K562 (cell line): Measurements from ENCODE around the gene SH3TC2. TPM values are rescaled to one million over a fixed set of nuclear protein-coding genes. Genes with fewer than 3 reads are reported as not detected.

Source experiments
- ATAC-seq: fragments of 200-7000 bp; cut with Tn5 transposase; 3 replicates; pipeline ENCODE4 v1.9.1; 2020; ENCODE audit warnings: moderate library complexity
- BruUV-seq: library from RNA; stranded (reverse); fragments of 400-500 nt; replicated peaks from 2 replicates; lab custom pipeline; 2021; lab: Mats Ljungman, UMichigan
- CTCF ChIA-PET: fragments of 300-600 bp; formaldehyde crosslinking; extraction: SDS; loops from one replicate; lab custom pipeline; 2021; ENCODE audit warnings: low intra/inter-chr PET ratio; lab: Yijun Ruan, JAX
- POLR2A ChIA-PET: fragments of 300-600, 350-650 bp; sonication (Branson Sonifier 250); formaldehyde crosslinking; extraction: SDS; loops from one replicate; lab custom pipeline; 2021; ENCODE audit warnings: antibody characterized with exemption, inconsistent platforms; lab: Yijun Ruan, JAX
- DNase-seq, 4 experiments: peaks; one replicate each; pipeline versions ENCODE4 v3.0.0 to v3.0.0-alpha.2; 2011 to 2018; ENCODE audit warnings: low spot score in 3 of 4, mixed read lengths in 3 of 4; ENCODE audit errors: extremely low read depth in 1 of 4
- FAIRE-seq: peaks from 2 replicates; lab custom pipeline; 2011; peaks lifted over from hg19 to GRCh38; lab: Jason Lieb, UNC
- H2AFZ ChIP-seq: 2 replicates; pipeline ENCODE4 v1.6.0; 2011; ENCODE audit warnings: low read depth, low read length, control low read depth, inconsistent platforms
- H3K27ac ChIP-seq: fragments of 200-600 bp; 3 replicates; pipeline ENCODE4 v1.8.0; 2011; ENCODE audit warnings: low read depth, mild to moderate bottlenecking, control low read depth, inconsistent platforms, low read length, moderate library complexity, mixed read lengths; ENCODE audit errors: extremely low read depth
- H3K27me3 ChIP-seq, 2 experiments: fragments of 300-600 bp in 1 of 2; 2 replicates in 1 of 2; 3 replicates in 1 of 2; pipeline versions ENCODE4 v1.6.0 to v1.8.0; 2011; ENCODE audit warnings: inconsistent platforms in 2 of 2, low read length in 2 of 2, mild to moderate bottlenecking in 1 of 2, mixed read lengths in 1 of 2, moderate library complexity in 1 of 2; ENCODE audit not compliant: control insufficient read depth in 2 of 2, insufficient read depth in 2 of 2
- H3K36me3 ChIP-seq: fragments of 300-600 bp; 3 replicates; pipeline ENCODE4 v1.8.0; 2011; ENCODE audit warnings: mild to moderate bottlenecking, low read length, inconsistent platforms; ENCODE audit not compliant: control insufficient read depth, insufficient read depth
- H3K4me1 ChIP-seq, 2 experiments: fragments of 200-600 bp in 1 of 2; replicated peaks in 1 of 2; 2 replicates in 1 of 2; 3 replicates in 1 of 2; pipeline versions ENCODE4 v1.5.1 to v1.8.0; 2011; ENCODE audit warnings: inconsistent platforms in 2 of 2, low read length in 2 of 2, mild to moderate bottlenecking in 1 of 2, mixed read lengths in 1 of 2, moderate library complexity in 1 of 2; ENCODE audit not compliant: control insufficient read depth in 2 of 2, insufficient read depth in 2 of 2
- H3K4me2 ChIP-seq: 2 replicates; pipeline ENCODE4 v1.6.1; 2011; ENCODE audit warnings: low read length, control low read depth, inconsistent platforms, mixed read lengths; ENCODE audit not compliant: insufficient read depth
- H3K4me3 ChIP-seq: fragments of 200-600 bp; sonication (generic), shearing (Covaris generic); 2 replicates; pipeline ENCODE4 v1.5.1; 2016; ENCODE audit warnings: control low read depth, inconsistent platforms
- H3K79me2 ChIP-seq: fragments of 200-600 bp; 3 replicates; pipeline ENCODE4 v1.8.0; 2011; ENCODE audit warnings: low read length, inconsistent platforms; ENCODE audit not compliant: control insufficient read depth, insufficient read depth
- H3K9ac ChIP-seq, 2 experiments: 2 replicates each; pipeline versions ENCODE4 v1.6.0 to v1.6.1; 2011; ENCODE audit warnings: low read depth in 2 of 2, low read length in 2 of 2, control low read depth in 1 of 2, inconsistent platforms in 1 of 2, mild to moderate bottlenecking in 1 of 2, mixed read lengths in 1 of 2; ENCODE audit not compliant: insufficient read depth in 1 of 2
- H3K9me1 ChIP-seq: one replicate; pipeline ENCODE4 v1.6.0; 2011; ENCODE audit warnings: inconsistent platforms, mild to moderate bottlenecking, low read length, moderate library complexity; ENCODE audit not compliant: control insufficient read depth, insufficient read depth
- H3K9me3 ChIP-seq: replicated peaks from 2 replicates; pipeline ENCODE4 v1.5.1; 2011; ENCODE audit warnings: low read depth, low read length, inconsistent platforms; ENCODE audit not compliant: control insufficient read depth, insufficient read depth
- H4K20me1 ChIP-seq: replicated peaks from 2 replicates; pipeline ENCODE4 v1.6.1; 2011; ENCODE audit warnings: low read length, inconsistent platforms, mixed read lengths; ENCODE audit not compliant: control insufficient read depth, insufficient read depth
- CHD1 ChIP-seq: fragments of 200-600 bp; sonication (generic); IDR thresholded peaks from one replicate; pipeline ENCODE4 v1.6.1; 2012; ENCODE audit warnings: mild to moderate bottlenecking, moderate library complexity, low read length, inconsistent platforms
- ETV5 ChIP-seq: sonication (generic); formaldehyde crosslinking; IDR thresholded peaks from 2 replicates; pipeline ENCODE4 v1.4.0; 2020; ENCODE audit warnings: low read depth, mild to moderate bottlenecking, missing genetic modification reagents
- HNRNPL ChIP-seq: fragments of 200-400 bp; formaldehyde crosslinking; IDR thresholded peaks from 2 replicates; pipeline ENCODE4 v1.6.1; 2017; ENCODE audit warnings: low read depth, mild to moderate bottlenecking, low read length
- LARP7 ChIP-seq: fragments of 450-650 bp; IDR thresholded peaks from 2 replicates; pipeline ENCODE4 v1.6.1; 2016
- NRF1 ChIP-seq, 2 experiments: fragments of 450-650 bp; IDR thresholded peaks in 1 of 2; conservative IDR thresholded peaks in 1 of 2; 2 replicates each; pipeline ENCODE4 v1.6.1; 2014; ENCODE audit warnings: mild to moderate bottlenecking in 2 of 2
- SAFB2 ChIP-seq: fragments of 200-400 bp; formaldehyde crosslinking; IDR thresholded peaks from 2 replicates; pipeline ENCODE4 v1.6.1; 2018; ENCODE audit warnings: borderline replicate concordance, low read length, low read depth, moderate library complexity; ENCODE audit not compliant: severe bottlenecking
- WGBS: fragments of 100-300 bp; shearing (Covaris generic); methylation state at CpG from one replicate; pipeline ENCODE4 v1.1.6; 2016; ENCODE audit warnings: low coverage, mixed read lengths; ENCODE audit not compliant: insufficient coverage; ENCODE audit errors: missing lambda C conversion rate; 5-methylcytosine and 5-hydroxymethylcytosine counted together
- in situ Hi-C: fragments of 300-500 bp; cut with MboI; formaldehyde crosslinking; loops from 4 replicates; pipeline ENCODE4 v1.15.0; 2018; ENCODE audit warnings: inconsistent platforms, mixed read lengths
- intact Hi-C: fragments of 100-400 bp; cut with micrococcal nuclease; formaldehyde crosslinking; loops from 2 replicates; pipeline ENCODE4 v1.14.2; 2022
- polyA plus RNA-seq, 8 experiments: library from polyadenylated mRNA; depleted of rRNA in 4 of 8; stranded (reverse) in 5 of 8; unstranded in 3 of 8; fragments of >200 nt; fragmentation: Nextera tagmentation in 2 of 8; fragmentation: Illumina TruSeq in 1 of 8; extraction: Ambion mirVana in 2 of 8; extraction: Trizol in 1 of 8; gene quantifications; 2 replicates each; pipeline versions ENCODE4 v1.2.1 to v1.2.3, GENCODE V29; 2011 to 2014; ENCODE audit warnings: inconsistent platforms in 1 of 8, missing spikeins in 1 of 8
- total RNA-seq, 7 experiments: library from RNA; depleted of rRNA in 6 of 7; stranded (reverse); fragments of >200 nt in 6 of 7; fragmentation: Illumina TruSeq in 2 of 7; extraction: Trizol in 2 of 7; gene quantifications; 2 replicates each; pipeline versions ENCODE4 v1.2.1 to v1.2.3, GENCODE V29; 2011 to 2021; ENCODE audit warnings: low replicate concordance in 1 of 7
- TF ChIP-seq, protein P1 (sequence below): fragments of 450-650 bp; IDR thresholded peaks from 2 replicates; pipeline ENCODE4 v1.6.1; 2017; ENCODE audit warnings: antibody characterized with exemption
- TF ChIP-seq, protein P2 (sequence below): sonication (generic); formaldehyde crosslinking; IDR thresholded peaks from 2 replicates; pipeline ENCODE4 v1.8.0; 2022; ENCODE audit warnings: mild to moderate bottlenecking, missing genetic modification reagents
- TF ChIP-seq, protein P3 (sequence below): sonication (generic); formaldehyde crosslinking; IDR thresholded peaks from 2 replicates; pipeline ENCODE4 v1.4.0; 2020; ENCODE audit warnings: mild to moderate bottlenecking, missing genetic modification reagents

Gene SH3TC2
- total and polyA plus RNA-seq, 9 of the 15 experiments (the other 6 are each of a cell fraction or from before 2014, with no cell fraction given), result 0.03 to 0.80 (median 0.55) TPM; not detected in 1

DNA sequence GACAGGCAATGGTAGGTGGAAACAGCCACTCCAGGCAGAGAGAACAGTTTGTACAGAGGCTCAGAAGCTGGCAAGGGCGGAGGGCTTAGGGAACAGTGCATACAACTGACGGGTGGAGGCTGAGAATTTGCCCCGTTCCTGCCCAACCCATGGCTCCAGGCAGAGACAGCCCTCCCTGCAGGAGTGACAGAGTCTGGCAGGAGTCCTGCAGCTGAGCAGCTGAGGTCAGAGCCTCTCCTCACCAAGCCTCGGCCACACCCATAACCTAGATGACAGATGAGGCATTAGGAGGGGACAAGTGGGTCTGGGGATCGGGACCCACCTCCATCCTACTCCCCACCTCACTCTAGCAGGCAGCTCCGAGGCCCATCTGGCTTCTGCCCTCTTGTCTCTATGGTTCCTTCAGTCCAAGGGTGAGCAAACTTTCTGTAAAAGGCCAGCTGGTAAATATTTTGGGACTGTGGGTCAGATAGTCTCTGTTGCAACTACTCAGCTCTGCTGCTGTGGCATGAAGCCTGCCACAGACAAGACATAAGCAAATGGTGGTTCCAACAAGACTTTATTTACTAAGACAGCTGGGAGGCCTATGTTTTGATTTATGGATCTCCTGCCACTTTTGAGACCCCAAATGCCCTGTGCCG is 83.7 kb downstream of the SH3TC2 start (continued):
- TF ChIP-seq ETV5 (CRISPR knock-in tag), result no peak
- TF ChIP-seq SAFB2, result no peak
- TF ChIP-seq, protein P1, sequence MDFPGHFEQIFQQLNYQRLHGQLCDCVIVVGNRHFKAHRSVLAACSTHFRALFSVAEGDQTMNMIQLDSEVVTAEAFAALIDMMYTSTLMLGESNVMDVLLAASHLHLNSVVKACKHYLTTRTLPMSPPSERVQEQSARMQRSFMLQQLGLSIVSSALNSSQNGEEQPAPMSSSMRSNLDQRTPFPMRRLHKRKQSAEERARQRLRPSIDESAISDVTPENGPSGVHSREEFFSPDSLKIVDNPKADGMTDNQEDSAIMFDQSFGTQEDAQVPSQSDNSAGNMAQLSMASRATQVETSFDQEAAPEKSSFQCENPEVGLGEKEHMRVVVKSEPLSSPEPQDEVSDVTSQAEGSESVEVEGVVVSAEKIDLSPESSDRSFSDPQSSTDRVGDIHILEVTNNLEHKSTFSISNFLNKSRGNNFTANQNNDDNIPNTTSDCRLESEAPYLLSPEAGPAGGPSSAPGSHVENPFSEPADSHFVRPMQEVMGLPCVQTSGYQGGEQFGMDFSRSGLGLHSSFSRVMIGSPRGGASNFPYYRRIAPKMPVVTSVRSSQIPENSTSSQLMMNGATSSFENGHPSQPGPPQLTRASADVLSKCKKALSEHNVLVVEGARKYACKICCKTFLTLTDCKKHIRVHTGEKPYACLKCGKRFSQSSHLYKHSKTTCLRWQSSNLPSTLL, result no peak
- TF ChIP-seq HNRNPL, result no peak
- TF ChIP-seq NRF1 (conservative IDR thresholded peaks at IDR 0.05 in 1 of 2, IDR thresholded peaks at IDR 0.05 in 1 of 2), result no peak
- TF ChIP-seq, all 486 proteins: peak for 0

DNA sequence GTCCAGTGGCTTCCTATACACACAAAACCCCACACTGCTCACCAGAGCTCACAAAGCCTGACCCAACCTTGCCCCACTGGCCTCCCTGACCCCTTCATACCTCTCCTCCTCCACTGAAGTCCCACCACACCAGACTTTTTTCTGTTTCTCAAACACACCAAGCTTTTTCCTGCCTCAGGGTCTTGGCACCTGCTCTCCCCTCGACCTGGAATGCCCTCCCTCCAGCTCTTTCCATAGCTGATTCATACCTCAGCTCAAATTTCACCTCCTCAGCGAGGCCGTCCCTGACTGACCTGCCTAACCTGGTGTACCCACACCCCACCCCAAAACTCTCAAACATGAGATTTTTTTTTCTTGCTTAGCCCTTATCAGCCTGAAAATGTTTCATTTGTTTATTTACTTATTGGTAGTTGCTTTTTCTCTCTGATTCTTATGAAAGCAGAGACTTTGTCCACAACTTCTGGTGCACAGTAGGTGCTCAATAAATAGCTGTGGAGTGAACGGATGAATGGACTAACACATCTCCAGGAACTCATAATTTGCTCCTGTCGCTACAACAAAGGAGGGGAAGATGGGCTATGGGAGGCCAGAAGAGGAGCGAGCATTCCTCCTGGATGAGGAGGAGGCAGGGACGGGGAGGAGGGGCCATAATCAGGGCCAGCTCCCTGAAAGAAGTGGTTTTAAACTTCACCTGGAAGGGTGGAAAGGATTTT is 84.3 kb downstream of the SH3TC2 start:
- intact Hi-C loops, result no loop called here
- no peak overlapping the region for H2AFZ ChIP-seq
- CTCF ChIA-PET, result no interaction called here
- no peaks in the 10 kb centered on the region for H3K9me1 ChIP-seq
- DNase-seq (no peak), FAIRE-seq (no peak), ATAC-seq (no peak)
- no peaks in the 10 kb centered on the region for H4K20me1 ChIP-seq
- H3K27ac ChIP-seq, result no peak overlapping the region
- in situ Hi-C loops, result no loop called here
- no TSS peak for BruUV-seq
- WGBS, result 0% methylated on average over 7 of the region's 7 CpGs
- no peak overlapping the region for H3K4me2 ChIP-seq
- H3K4me3 ChIP-seq, result no peak overlapping the region
- H3K36me3 ChIP-seq, result no peaks in the 10 kb centered on the region
- H3K4me1 ChIP-seq, result no peaks in the 10 kb centered on the region
- POLR2A ChIA-PET, result interaction anchor here (0.8 to 1.7 kb wide), 5 partner anchors 9 to 18 kb away, joined by 3 to 4 read pairs (median 3); no protein-coding TSS in a partner anchor
- no peak overlapping the region for H3K9ac ChIP-seq
- H3K79me2 ChIP-seq, result no peaks in the 10 kb centered on the region
- H3K27me3 ChIP-seq, result peaks cover 0 to 4% of the 10 kb centered on the region in 2 experiments; a peak in 2 of 5 replicates
- H3K9me3 ChIP-seq, result no peaks in the 10 kb centered on the region
- TF ChIP-seq CHD1 (no peak), LARP7 (no peak)
- TF ChIP-seq, protein P2, sequence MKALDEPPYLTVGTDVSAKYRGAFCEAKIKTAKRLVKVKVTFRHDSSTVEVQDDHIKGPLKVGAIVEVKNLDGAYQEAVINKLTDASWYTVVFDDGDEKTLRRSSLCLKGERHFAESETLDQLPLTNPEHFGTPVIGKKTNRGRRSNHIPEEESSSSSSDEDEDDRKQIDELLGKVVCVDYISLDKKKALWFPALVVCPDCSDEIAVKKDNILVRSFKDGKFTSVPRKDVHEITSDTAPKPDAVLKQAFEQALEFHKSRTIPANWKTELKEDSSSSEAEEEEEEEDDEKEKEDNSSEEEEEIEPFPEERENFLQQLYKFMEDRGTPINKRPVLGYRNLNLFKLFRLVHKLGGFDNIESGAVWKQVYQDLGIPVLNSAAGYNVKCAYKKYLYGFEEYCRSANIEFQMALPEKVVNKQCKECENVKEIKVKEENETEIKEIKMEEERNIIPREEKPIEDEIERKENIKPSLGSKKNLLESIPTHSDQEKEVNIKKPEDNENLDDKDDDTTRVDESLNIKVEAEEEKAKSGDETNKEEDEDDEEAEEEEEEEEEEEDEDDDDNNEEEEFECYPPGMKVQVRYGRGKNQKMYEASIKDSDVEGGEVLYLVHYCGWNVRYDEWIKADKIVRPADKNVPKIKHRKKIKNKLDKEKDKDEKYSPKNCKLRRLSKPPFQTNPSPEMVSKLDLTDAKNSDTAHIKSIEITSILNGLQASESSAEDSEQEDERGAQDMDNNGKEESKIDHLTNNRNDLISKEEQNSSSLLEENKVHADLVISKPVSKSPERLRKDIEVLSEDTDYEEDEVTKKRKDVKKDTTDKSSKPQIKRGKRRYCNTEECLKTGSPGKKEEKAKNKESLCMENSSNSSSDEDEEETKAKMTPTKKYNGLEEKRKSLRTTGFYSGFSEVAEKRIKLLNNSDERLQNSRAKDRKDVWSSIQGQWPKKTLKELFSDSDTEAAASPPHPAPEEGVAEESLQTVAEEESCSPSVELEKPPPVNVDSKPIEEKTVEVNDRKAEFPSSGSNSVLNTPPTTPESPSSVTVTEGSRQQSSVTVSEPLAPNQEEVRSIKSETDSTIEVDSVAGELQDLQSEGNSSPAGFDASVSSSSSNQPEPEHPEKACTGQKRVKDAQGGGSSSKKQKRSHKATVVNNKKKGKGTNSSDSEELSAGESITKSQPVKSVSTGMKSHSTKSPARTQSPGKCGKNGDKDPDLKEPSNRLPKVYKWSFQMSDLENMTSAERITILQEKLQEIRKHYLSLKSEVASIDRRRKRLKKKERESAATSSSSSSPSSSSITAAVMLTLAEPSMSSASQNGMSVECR (CRISPR knock-in tag), result no peak
- TF ChIP-seq, protein P3, sequence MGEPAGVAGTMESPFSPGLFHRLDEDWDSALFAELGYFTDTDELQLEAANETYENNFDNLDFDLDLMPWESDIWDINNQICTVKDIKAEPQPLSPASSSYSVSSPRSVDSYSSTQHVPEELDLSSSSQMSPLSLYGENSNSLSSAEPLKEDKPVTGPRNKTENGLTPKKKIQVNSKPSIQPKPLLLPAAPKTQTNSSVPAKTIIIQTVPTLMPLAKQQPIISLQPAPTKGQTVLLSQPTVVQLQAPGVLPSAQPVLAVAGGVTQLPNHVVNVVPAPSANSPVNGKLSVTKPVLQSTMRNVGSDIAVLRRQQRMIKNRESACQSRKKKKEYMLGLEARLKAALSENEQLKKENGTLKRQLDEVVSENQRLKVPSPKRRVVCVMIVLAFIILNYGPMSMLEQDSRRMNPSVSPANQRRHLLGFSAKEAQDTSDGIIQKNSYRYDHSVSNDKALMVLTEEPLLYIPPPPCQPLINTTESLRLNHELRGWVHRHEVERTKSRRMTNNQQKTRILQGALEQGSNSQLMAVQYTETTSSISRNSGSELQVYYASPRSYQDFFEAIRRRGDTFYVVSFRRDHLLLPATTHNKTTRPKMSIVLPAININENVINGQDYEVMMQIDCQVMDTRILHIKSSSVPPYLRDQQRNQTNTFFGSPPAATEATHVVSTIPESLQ, result no peak
